Tibial artery (tissue), 4 donors: ENCODE results near the gene ZNF784.

ENCODE experiments used
- DNase-seq, 2 donors: peaks; one replicate each; pipeline ENCODE4 v3.0.0-alpha.2; 2019
- H3K27ac ChIP-seq, 2 donors: fragments of 200-600 bp; sonication (generic) in 1 of 2; 1 replicate in 1 of 2; 2 replicates in 1 of 2; pipeline ENCODE4 v1.5.1; 2018 to 2019; ENCODE audit warnings: mild to moderate bottlenecking in 1 of 2
- H3K27me3 ChIP-seq, 2 donors: fragments of 200-600 bp; sonication (generic) in 1 of 2; one replicate each; pipeline versions ENCODE4 v1.5.1 to v1.6.0; 2016 to 2019
- H3K36me3 ChIP-seq, 3 donors: fragments of 200-600 bp; sonication (generic) in 2 of 3; one replicate each; pipeline ENCODE4 v1.5.1; 2016 to 2019; ENCODE audit warnings: mild to moderate bottlenecking in 2 of 3
- H3K4me1 ChIP-seq, 4 donors: fragments of 200-600 bp; sonication (generic) in 2 of 4; 1 replicate in 3 of 4; 2 replicates in 1 of 4; pipeline ENCODE4 v1.5.1; 2016 to 2019
- H3K4me3 ChIP-seq, 2 donors: fragments of 200-600 bp; sonication (generic) in 1 of 2; 1 replicate in 1 of 2; 2 replicates in 1 of 2; pipeline ENCODE4 v1.5.1; 2018 to 2019; ENCODE audit warnings: mild to moderate bottlenecking in 2 of 2
- H3K9me3 ChIP-seq, 3 donors: fragments of 200-600 bp; sonication (generic) in 1 of 3; one replicate each; pipeline ENCODE4 v1.5.1; 2016 to 2019
- CTCF ChIP-seq, 2 experiments: fragments of 200-600 bp in 1 of 2; fragments of 450-650 bp in 1 of 2; IDR thresholded peaks; one replicate each; pipeline ENCODE4 v1.5.1; 2017 to 2019; ENCODE audit warnings: antibody characterized with exemption in 2 of 2, mild to moderate bottlenecking in 1 of 2, moderate library complexity in 1 of 2
- intact Hi-C: fragments of 100-400 bp; cut with DNase I; formaldehyde crosslinking; loops from one replicate; pipeline ENCODE4 v1.15.0; 2023; ENCODE audit warnings: low total_unique reads

The ZNF784 gene

GRCh38 chr19:55644191-55644833 lies 19.9 kb upstream of the ZNF784 start:
- DNase-seq: no peak
- H3K36me3 ChIP-seq: peaks cover 0 to 15% (median 10%) of the 10 kb centered on the region in 3 donors
- no peaks in the 10 kb centered on the region for H3K9me3 ChIP-seq
- H3K4me1 ChIP-seq: peaks cover 0 to 80% (median 57%) of the 10 kb centered on the region in 4 donors
- intact Hi-C loops: no loop called here
- H3K27me3 ChIP-seq: no peaks in the 10 kb centered on the region
- TF ChIP-seq CTCF (IDR thresholded peaks at IDR 0.05): no peak
- peak overlapping the region; percentile 92 to 95 for H3K27ac ChIP-seq
- H3K4me3 ChIP-seq: peak overlapping the region; percentile 86 to 92

- H3K9me3 ChIP-seq: no peaks in the 10 kb centered on the region
- H3K36me3 ChIP-seq: peaks cover 0 to 15% (median 10%) of the 10 kb centered on the region in 3 donors
- TF ChIP-seq CTCF (IDR thresholded peaks at IDR 0.05): no peak
- H3K27ac ChIP-seq: peak overlapping the region; percentile 92 to 95
- intact Hi-C loops: no loop called here
- H3K27me3 ChIP-seq: no peaks in the 10 kb centered on the region
- peaks cover 0 to 79% (median 56%) of the 10 kb centered on the region in 4 donors for H3K4me1 ChIP-seq
- peak overlapping the region; percentile 86 to 92 for H3K4me3 ChIP-seq
- DNase-seq: no peak
Measured at GRCh38 chr19:55643887-55644176, 19.5 kb upstream of the ZNF784 start.

- peak; percentile 75 to 86 for DNase-seq
- Histone ChIP-seq H3K4me3 (peak within 1 kb of the TSS; percentile 86 to 92), H3K27ac (peak within 1 kb of the TSS; percentile 92 to 95), H3K4me1 (peaks cover 0 to 77% (median 54%) of the 10 kb centered on the region in 4 donors), H3K9me3 (no peaks in the 10 kb centered on the region), H3K27me3 (no peaks in the 10 kb centered on the region), H3K36me3 (peaks cover 0 to 18% (median 10%) of the 10 kb centered on the region in 3 donors)
- TF ChIP-seq CTCF (IDR thresholded peaks at IDR 0.05): no peak
- intact Hi-C loops: no loop called here
Measured at GRCh38 chr19:55643003-55643886, 18.9 kb upstream of the ZNF784 start, which contains the start of gene ZNF581. Gene ZNF581 (plus strand): TSS chr19:55643649. CDS start chr19:55644572, 923 bp downstream.

- H3K27ac ChIP-seq: peak overlapping the region; percentile 92 to 95
- H3K36me3 ChIP-seq: peaks cover 0 to 21% (median 10%) of the 10 kb centered on the region in 3 donors
- no peak for DNase-seq
- intact Hi-C loops: no loop called here
- peak overlapping the region; percentile 86 to 92 for H3K4me3 ChIP-seq
- H3K27me3 ChIP-seq: no peaks in the 10 kb centered on the region
- no peak for TF ChIP-seq CTCF (IDR thresholded peaks at IDR 0.05)
- peaks cover 0 to 77% (median 56%) of the 10 kb centered on the region in 4 donors for H3K4me1 ChIP-seq
- no peaks in the 10 kb centered on the region for H3K9me3 ChIP-seq
Measured at GRCh38 chr19:55642153-55643002, 18.0 kb upstream of the ZNF784 start.

GRCh38 chr19:55641426-55642152 lies 17.2 kb upstream of the ZNF784 start:
- intact Hi-C loops: no loop called here
- TF ChIP-seq CTCF (IDR thresholded peaks at IDR 0.05): no peak

More at GRCh38 chr19:55641426-55642152, 17.2 kb upstream of the ZNF784 start:
- peak overlapping the region; percentile 92 to 95 for H3K27ac ChIP-seq
- no peaks in the 10 kb centered on the region for H3K9me3 ChIP-seq
- peak overlapping the region; percentile 86 to 92 for H3K4me3 ChIP-seq
- DNase-seq: peak in 1 of 2 donors; percentile 29
- H3K4me1 ChIP-seq: peaks cover 2 to 80% (median 59%) of the 10 kb centered on the region in 4 donors
- H3K36me3 ChIP-seq: peaks cover 0 to 21% (median 10%) of the 10 kb centered on the region in 3 donors
- no peaks in the 10 kb centered on the region for H3K27me3 ChIP-seq
